ENCODE data around the gene TEC.

- TF ChIP-seq CTCF (IDR thresholded peaks at IDR 0.05; ENCODE audit: low read length) (peak; percentile 90), EZH2 (optimal IDR thresholded peaks at IDR 0.05; ENCODE audit: low read depth, low read length) (no peak)
These were observed 5.6 kb upstream of the TEC start for GRCh38 chr4:48275247-48275646.

Data from MM.1S (cell line).